ENCODE data around the gene BMAL2. TPM values are rescaled to one million over a fixed set of nuclear protein-coding genes. Genes with fewer than 3 reads are reported as not detected.

The BMAL2 gene
- total RNA-seq, 1 experiment from 2014 or later, result 23.1 TPM

GRCh38 chr12:27284021-27284420 lies 48.6 kb upstream of the BMAL2 start:
- Mint-ChIP-seq H3K4me1 (peaks cover 17 to 23% of the 10 kb centered on the region in 2 experiments), H3K27me3 (ENCODE audit: low read depth) (no peaks in the 10 kb centered on the region), H3K27ac (peak overlapping the region in 1 of 3 experiments; percentile 32; a peak in 2 of 7 replicates), H3K9me3 (no peaks in the 10 kb centered on the region), H3K36me3 (ENCODE audit: insufficient read depth in 1 of 3, low read depth in 3 of 3) (no peaks in the 10 kb centered on the region), H3K4me3 (no peak overlapping the region)
- Histone ChIP-seq H4K91ac (ENCODE audit: insufficient read length, low read depth, low read length) (no peak overlapping the region), H2BK15ac (ENCODE audit: low read depth, low read length) (no peak overlapping the region), H3K27ac (ENCODE audit: insufficient read length, low read depth, low read length) (no peak overlapping the region), H3K4me2 (ENCODE audit: insufficient read depth, insufficient read length, low read length) (no peak overlapping the region), H3K23me2 (ENCODE audit: insufficient read length, low read depth, low read length, poor library complexity, severe bottlenecking) (no peaks in the 10 kb centered on the region), H3K9me3 (ENCODE audit: control insufficient read depth, low read depth, low read length) (no peaks in the 10 kb centered on the region), H2AFZ (ENCODE audit: low read length) (no peak overlapping the region), H4K8ac (replicated peaks; ENCODE audit: insufficient read length, low read depth, low read length) (no peak overlapping the region), H2BK12ac (ENCODE audit: insufficient read length, low read depth, low read length) (no peak overlapping the region), H4K5ac (ENCODE audit: insufficient read length, low read depth, low read length) (no peak overlapping the region), H4K20me1 (ENCODE audit: control insufficient read depth, insufficient read depth, insufficient read length) (no peaks in the 10 kb centered on the region), H3K14ac (ENCODE audit: insufficient read depth, low read length) (no peak overlapping the region), H3K27me3 (ENCODE audit: insufficient read depth, low read length) (no peaks in the 10 kb centered on the region), H2BK5ac (ENCODE audit: insufficient read length, low read length) (no peak overlapping the region), H3K9ac (ENCODE audit: extremely low read depth, insufficient read length, low read length) (no peak overlapping the region), H3K79me1 (ENCODE audit: insufficient read depth, low read depth, low read length, poor library complexity, severe bottlenecking) (no peaks in the 10 kb centered on the region), H3K4ac (ENCODE audit: low read depth, low read length) (no peak overlapping the region), H2AK5ac (ENCODE audit: insufficient read length, low read length) (no peak overlapping the region), H3T11ph (ENCODE audit: low read length) (no peak overlapping the region), H2BK20ac (ENCODE audit: low read depth, low read length, poor library complexity, severe bottlenecking) (no peak overlapping the region), H3K56ac (ENCODE audit: insufficient read length, low read depth, low read length) (no peak overlapping the region), H2BK120ac (ENCODE audit: low read depth, low read length, poor library complexity, severe bottlenecking) (no peak overlapping the region), H3K4me1 (ENCODE audit: insufficient read depth, low read length) (no peaks in the 10 kb centered on the region), H3K23ac (ENCODE audit: insufficient read length, low read depth, low read length) (no peak overlapping the region), H3K18ac (ENCODE audit: insufficient read length, low read depth, low read length) (no peak overlapping the region), H3K79me2 (ENCODE audit: insufficient read depth, low read length) (peaks cover under 1% of the 10 kb centered on the region; the same call in 1 of the 2 replicates)
- no peak for DNase-seq
- TF ChIP-seq CTCF (conservative IDR thresholded peaks at IDR 0.05), result no peak
- WGBS (ENCODE audit: extremely low coverage, insufficient read length, low lambda C conversion rate), result no CpG with 5 or more reads among the region's 3 CpGs
